Esophagus muscularis mucosa (tissue), 4 donors: Measurements from ENCODE around the gene PREP. TPM values are rescaled to one million over a fixed set of nuclear protein-coding genes. Genes with fewer than 3 reads are reported as not detected.
"Not testable (repeated sequence)": the region's sequence is repeated elsewhere in the genome, so short reads cannot be mapped to it uniquely, and the experiment has no call there.

ENCODE experiments used
- DNase-seq: peaks from one replicate; pipeline ENCODE4 v3.0.0-alpha.2; 2017; ENCODE audit errors: extremely low spot score
- H3K27ac ChIP-seq, 4 donors: fragments of 200-600 bp; sonication (generic); replicated peaks in 1 of 4; 1 replicate in 3 of 4; 2 replicates in 1 of 4; pipeline ENCODE4 v1.5.1; 2016 to 2019; ENCODE audit warnings: mild to moderate bottlenecking in 1 of 4
- H3K27me3 ChIP-seq, 4 donors: fragments of 200-600 bp; sonication (generic); one replicate each; pipeline versions ENCODE4 v1.5.1 to v1.6.0; 2016 to 2019
- H3K36me3 ChIP-seq, 4 donors: fragments of 200-600 bp; sonication (generic); one replicate each; pipeline ENCODE4 v1.5.1; 2016 to 2019
- H3K4me1 ChIP-seq, 4 donors: fragments of 200-600 bp; sonication (generic); one replicate each; pipeline ENCODE4 v1.5.1; 2016 to 2019
- H3K4me3 ChIP-seq, 4 donors: fragments of 200-600 bp; sonication (generic); 1 replicate in 2 of 4; 2 replicates in 2 of 4; pipeline ENCODE4 v1.5.1; 2016 to 2019; ENCODE audit warnings: mild to moderate bottlenecking in 4 of 4, moderate library complexity in 1 of 4
- H3K9me3 ChIP-seq, 4 donors: fragments of 200-600 bp; sonication (generic); 1 replicate in 3 of 4; 2 replicates in 1 of 4; pipeline ENCODE4 v1.5.1; 2016 to 2019
- EP300 ChIP-seq: sonication (generic); formaldehyde crosslinking; IDR thresholded peaks from one replicate; pipeline ENCODE4 v1.6.1; 2017; ENCODE audit warnings: antibody characterized with exemption
- POLR2A ChIP-seq: fragments of 450-650 bp; IDR thresholded peaks from one replicate; pipeline ENCODE4 v1.6.1; 2017; ENCODE audit warnings: antibody characterized with exemption, moderate library complexity, mild to moderate bottlenecking, low read depth
- POLR2AphosphoS5 ChIP-seq, 2 donors: sonication (generic); formaldehyde crosslinking; IDR thresholded peaks; one replicate each; pipeline ENCODE4 v1.6.1; 2017; ENCODE audit warnings: antibody characterized with exemption in 2 of 2
- WGBS: methylation state at CpG from one replicate; pipeline ENCODE4 v1.1.5; 2018; 5-methylcytosine and 5-hydroxymethylcytosine counted together
- intact Hi-C: fragments of 100-400 bp; cut with DNase I; formaldehyde crosslinking; loops from one replicate; pipeline ENCODE4 v1.15.1; 2023
- total RNA-seq, 4 donors: library from RNA; depleted of rRNA; stranded (reverse); fragments of >200 nt; gene quantifications; one replicate each; pipeline versions ENCODE4 v1.1.0 to v1.2.1, GENCODE V29; 2016
- TF ChIP-seq, protein P1 (sequence below), 3 experiments: fragments of 200-600 bp in 2 of 3; fragments of 450-650 bp in 1 of 3; sonication (generic) in 2 of 3; IDR thresholded peaks; one replicate each; pipeline ENCODE4 v1.5.1; 2017 to 2019; ENCODE audit warnings: antibody characterized with exemption in 3 of 3, mild to moderate bottlenecking in 2 of 3, moderate library complexity in 1 of 3

Gene PREP
- total RNA-seq, 4 donors from 2014 or later = 17.9 to 21.6 (median 19.0) TPM

DNA sequence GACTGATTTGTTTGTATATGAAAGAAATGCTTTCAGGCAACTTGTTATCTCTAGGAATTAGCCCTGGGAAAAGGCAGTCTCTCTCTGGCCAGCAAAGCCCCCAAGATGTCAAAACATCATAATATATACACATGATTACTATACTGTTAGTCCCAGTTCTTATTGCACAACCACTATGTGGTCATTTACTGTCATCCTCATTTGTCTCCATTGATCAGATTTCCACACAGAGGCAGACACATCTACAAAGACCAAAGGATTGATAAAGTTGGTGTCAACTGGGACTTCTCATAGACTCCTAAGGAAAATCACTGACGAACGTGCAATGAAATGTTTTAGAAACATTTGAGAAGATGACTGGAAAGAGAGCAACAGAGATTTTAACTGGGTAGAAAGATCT is 151.2 kb downstream of the PREP start:
- intact Hi-C loops = no loop called here
- WGBS = 97% methylated on average over 2 of the region's 2 CpGs
- DNase-seq = no peak
- Histone ChIP-seq H3K36me3 (no peaks in the 10 kb centered on the region), H3K9me3 (no peaks in the 10 kb centered on the region), H3K27ac (no peak overlapping the region), H3K27me3 (no peaks in the 10 kb centered on the region), H3K4me3 (no peak overlapping the region), H3K4me1 (peaks cover 0 to 5% (median 2%) of the 10 kb centered on the region in 4 donors)
- TF ChIP-seq EP300 (no peak), POLR2A (no peak), POLR2AphosphoS5 (IDR thresholded peaks at IDR 0.05) (no peak)
- TF ChIP-seq, protein P1, sequence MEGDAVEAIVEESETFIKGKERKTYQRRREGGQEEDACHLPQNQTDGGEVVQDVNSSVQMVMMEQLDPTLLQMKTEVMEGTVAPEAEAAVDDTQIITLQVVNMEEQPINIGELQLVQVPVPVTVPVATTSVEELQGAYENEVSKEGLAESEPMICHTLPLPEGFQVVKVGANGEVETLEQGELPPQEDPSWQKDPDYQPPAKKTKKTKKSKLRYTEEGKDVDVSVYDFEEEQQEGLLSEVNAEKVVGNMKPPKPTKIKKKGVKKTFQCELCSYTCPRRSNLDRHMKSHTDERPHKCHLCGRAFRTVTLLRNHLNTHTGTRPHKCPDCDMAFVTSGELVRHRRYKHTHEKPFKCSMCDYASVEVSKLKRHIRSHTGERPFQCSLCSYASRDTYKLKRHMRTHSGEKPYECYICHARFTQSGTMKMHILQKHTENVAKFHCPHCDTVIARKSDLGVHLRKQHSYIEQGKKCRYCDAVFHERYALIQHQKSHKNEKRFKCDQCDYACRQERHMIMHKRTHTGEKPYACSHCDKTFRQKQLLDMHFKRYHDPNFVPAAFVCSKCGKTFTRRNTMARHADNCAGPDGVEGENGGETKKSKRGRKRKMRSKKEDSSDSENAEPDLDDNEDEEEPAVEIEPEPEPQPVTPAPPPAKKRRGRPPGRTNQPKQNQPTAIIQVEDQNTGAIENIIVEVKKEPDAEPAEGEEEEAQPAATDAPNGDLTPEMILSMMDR (IDR thresholded peaks at IDR 0.05) = no peak

DNA sequence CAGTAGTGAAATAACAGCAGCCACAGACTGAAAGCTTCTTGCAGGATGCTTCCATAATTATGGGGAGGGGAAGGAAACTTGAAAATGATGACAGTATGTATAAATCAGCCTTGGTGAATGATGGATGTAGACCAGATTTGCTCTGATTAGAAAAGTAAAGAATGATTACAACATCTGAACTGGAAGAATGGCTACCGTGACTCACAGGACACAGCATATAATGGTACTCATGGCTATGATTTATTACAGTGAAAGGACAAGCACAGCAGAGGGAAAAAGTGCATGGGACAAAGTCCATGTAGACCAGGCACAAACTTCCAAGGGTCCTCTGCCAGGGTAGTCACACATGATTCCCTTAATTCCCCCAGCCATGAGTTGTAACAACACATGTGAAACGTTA is 152.3 kb downstream of the PREP start:
- Histone ChIP-seq H3K27ac (no peak overlapping the region), H3K36me3 (no peaks in the 10 kb centered on the region), H3K4me3 (no peak overlapping the region), H3K9me3 (no peaks in the 10 kb centered on the region), H3K27me3 (no peaks in the 10 kb centered on the region), H3K4me1 (no peaks in the 10 kb centered on the region)
- DNase-seq = no peak
- TF ChIP-seq, protein P1 (IDR thresholded peaks at IDR 0.05) = no peak
- TF ChIP-seq POLR2AphosphoS5 (IDR thresholded peaks at IDR 0.05) = no peak
- TF ChIP-seq EP300 = no peak
- TF ChIP-seq POLR2A = no peak
- intact Hi-C loops = no loop called here
- WGBS = 84% methylated on average over 2 of the region's 2 CpGs

DNA sequence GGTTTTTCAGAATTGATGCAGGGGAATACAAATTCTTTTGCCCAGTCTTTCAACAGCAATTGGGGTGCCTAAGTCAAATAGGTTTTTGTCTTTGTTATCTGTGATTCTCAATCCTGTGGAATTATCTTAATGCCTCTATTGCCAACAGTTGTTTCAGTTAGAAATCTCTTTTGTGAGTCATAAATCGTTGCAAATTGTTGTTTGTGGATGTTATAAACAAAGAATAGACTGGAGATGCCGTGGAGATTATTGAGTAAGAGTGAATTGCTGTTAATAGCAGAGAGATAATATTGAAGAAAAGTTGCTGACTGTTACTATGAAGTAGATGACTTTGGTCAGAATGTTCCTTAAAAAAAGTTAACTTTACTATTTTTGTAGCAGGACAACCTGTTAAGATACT is 159.4 kb downstream of the PREP start:
- peaks cover 0 to 9% (median 0%) of the 10 kb centered on the region in 4 donors for H3K9me3 ChIP-seq
- no peaks in the 10 kb centered on the region for H3K4me1 ChIP-seq
- WGBS = 51% methylated on average over 2 of the region's 2 CpGs
- H3K27me3 ChIP-seq = no peaks in the 10 kb centered on the region
- DNase-seq = no peak
- no peaks in the 10 kb centered on the region for H3K36me3 ChIP-seq
- TF ChIP-seq EP300 (no peak), POLR2A (no peak), POLR2AphosphoS5 (IDR thresholded peaks at IDR 0.05) (no peak)
- TF ChIP-seq, protein P1 (IDR thresholded peaks at IDR 0.05) = no peak
- no peak overlapping the region for H3K27ac ChIP-seq
- no peak overlapping the region for H3K4me3 ChIP-seq
- intact Hi-C loops = no loop called here

DNA sequence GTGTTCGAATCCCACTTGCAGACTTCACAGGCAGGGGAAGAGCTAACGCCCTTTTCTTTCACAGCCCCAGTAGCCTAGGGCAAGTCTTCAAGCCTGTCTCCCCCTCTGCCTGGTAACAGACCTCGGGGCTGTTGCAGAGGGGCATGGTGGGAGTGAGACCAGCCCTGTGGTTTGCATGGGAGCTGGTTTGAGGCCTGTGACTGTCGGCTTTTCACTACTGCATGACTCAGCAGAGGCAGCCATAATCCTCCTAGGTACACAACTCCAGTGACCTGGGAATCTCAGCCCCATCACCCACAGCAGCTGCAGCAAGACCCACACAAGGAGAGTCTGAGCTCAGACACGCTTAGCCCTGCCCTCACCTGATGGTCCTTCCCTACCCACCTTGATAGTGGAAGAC is 167.7 kb downstream of the PREP start:
- intact Hi-C loops = no loop called here
- Histone ChIP-seq H3K27me3 (no peaks in the 10 kb centered on the region), H3K9me3 (peaks cover 0 to 21% (median 10%) of the 10 kb centered on the region in 4 donors), H3K27ac (no peak overlapping the region), H3K4me3 (no peak overlapping the region), H3K4me1 (no peaks in the 10 kb centered on the region), H3K36me3 (no peaks in the 10 kb centered on the region)
- no peak for DNase-seq
- TF ChIP-seq, protein P1 (IDR thresholded peaks at IDR 0.05) = no peak
- no peak for TF ChIP-seq EP300
- no peak for TF ChIP-seq POLR2A
- TF ChIP-seq POLR2AphosphoS5 (IDR thresholded peaks at IDR 0.05) = no peak
- 94% methylated on average over 5 of the region's 5 CpGs for WGBS

DNA sequence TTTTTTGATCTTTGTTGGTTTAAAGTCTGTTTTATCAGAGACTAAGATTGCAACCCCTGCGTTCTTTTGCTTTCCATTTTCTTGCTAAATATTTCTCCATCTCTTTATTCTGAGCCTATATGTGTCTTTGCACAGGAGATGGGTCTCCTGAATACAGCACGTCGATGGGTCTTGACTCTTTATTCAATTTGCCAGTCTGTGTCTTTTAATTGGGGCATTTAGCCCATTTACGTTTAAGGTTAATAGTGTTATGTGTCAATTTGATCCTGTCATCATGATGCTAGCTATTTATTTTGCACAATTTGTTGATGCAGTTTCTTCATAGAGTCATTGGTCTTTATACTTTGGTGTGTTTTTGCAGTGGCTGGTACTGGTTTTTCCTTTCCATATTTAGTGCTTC is 171.1 kb downstream of the PREP start:
- WGBS = 89% methylated on average over 4 of the region's 4 CpGs

More for the DNA sequence above, 171.1 kb downstream of the PREP start:
- H3K4me3 ChIP-seq, H3K4me1 ChIP-seq, H3K27ac ChIP-seq, intact Hi-C loops, DNase-seq, H3K36me3 ChIP-seq, H3K27me3 ChIP-seq: not testable (repeated sequence)
- H3K9me3 ChIP-seq = peaks cover 0 to 12% (median 5%) of the 10 kb centered on the region in 4 donors

Other genes with a start within 250 kb of the PREP start
- gene POPDC3, start 223.1 kb downstream of the PREP start, total RNA-seq = not detected